IPS DF 4.7 (cell line): ENCODE results near the gene GSTO2.

ENCODE experiments used
- DNase-seq: peaks from one replicate; pipeline ENCODE4 v3.0.0-alpha.2; 2013; ENCODE audit warnings: low spot score; ENCODE audit errors: extremely low read depth

GSTO2 gene

DNA sequence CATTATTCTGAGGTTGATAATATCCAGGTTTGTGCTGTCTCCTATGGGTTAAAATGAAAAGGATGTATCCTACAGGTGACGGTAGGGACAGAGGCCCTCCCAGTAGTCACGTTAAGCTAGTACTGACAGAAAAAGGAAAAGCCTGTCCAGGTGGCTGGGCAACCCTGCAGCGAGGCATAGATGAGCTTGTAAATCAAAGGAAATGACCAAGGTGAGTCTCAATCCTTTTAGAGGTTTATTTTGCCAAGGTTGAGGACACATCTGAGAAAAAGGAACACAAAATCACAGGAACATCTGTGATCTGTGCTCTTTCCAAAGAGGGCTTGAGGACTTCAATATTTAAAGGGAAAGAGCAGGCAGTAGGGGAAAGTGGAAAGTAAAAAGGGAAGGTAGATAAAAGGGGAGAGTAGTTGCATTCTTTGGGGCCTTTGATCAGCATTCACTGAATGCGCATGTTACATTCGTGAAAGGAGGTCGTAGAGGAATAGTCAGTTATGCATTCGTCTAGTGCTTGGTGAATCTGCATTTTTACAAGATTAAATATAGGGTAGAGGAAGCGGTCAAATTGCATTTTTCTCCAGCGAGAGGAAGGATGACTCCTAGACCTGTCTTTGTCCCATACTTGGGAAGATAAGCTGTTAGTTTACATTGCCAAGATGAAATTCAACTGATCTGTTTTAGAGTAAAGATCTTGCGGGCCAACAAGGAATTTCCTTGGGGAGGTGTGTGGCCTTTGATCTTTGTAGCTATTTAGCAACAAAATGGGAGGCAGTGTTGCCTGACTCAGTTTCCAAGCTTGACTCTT lies 15.2 kb upstream of the GSTO2 start:
- DNase-seq: no peak

DNA sequence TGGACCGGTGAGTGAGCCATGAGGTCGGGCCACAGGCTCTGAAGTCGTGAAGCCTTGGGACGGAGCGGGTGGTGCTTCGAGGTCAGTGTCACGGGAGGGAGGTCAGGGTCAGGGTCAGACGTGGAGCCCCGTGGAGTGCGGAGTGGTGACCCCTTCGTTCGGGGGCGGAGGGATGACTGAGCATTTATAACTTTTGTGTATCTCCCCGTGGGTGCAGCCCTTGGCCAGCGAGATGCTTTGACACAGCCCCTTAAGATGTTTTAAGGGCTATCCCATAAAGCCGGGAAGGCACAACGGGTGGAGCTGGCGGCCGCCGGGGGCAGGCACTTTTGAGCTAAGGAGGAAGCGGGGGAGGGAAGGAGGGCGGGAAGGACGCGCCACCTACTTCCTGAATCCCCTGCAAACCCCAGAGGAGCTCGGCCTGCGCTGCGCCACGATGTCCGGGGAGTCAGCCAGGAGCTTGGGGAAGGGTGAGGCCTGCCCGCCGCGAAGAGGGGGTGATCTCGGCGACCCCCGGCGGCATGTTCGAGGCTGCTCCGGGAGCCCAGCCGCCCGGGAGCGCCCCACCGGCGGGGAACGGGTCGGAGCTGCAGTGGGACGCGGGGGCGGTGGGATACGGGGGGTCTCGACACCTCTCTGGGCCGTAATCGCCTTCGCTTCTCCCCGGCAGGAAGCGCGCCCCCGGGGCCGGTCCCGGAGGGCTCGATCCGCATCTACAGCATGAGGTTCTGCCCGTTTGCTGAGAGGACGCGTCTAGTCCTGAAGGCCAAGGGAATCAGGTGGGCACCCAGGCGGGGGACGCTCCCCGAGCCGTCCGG lies 14.3 kb upstream of the GSTO2 start, which contains the start of gene GSTO1:
Gene GSTO1, plus strand, starts transcription at position 400 of the 818 bp plus-strand sequence. Its CDS starts 37 bp downstream, at position 437.
- no peak for DNase-seq

DNA sequence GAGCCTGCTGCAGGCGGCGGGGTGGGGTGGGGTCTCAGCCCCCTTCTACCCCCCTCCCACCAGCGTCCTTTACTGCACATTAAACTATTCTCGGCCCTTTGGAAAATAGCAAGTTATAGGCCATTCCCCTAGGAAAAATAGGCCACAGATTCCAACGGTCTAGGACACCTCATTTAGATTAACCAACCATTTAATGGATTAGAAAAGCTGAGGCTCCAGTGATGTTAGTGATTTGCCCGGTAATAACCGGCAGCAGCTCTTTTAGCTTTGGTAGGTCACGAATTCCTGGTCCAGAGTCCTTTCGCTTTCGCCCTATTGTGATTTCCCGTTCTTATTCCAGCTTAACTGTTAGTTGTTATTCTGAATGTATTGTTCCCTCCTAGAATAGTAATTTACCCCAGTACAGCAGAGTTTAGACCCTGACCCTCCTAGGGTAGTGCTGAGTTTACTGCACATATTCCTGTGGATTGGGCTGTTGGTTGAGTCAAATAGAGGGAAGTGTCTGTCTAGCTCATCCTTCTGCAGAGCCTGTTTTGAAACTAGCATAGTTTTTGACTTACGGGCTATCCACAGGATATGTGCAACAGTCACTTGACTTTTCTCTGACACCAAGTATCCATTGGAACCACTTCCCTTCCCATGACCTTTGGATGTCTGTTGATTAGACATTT lies 13.5 kb upstream of the GSTO2 start:
- DNase-seq: no peak

DNA sequence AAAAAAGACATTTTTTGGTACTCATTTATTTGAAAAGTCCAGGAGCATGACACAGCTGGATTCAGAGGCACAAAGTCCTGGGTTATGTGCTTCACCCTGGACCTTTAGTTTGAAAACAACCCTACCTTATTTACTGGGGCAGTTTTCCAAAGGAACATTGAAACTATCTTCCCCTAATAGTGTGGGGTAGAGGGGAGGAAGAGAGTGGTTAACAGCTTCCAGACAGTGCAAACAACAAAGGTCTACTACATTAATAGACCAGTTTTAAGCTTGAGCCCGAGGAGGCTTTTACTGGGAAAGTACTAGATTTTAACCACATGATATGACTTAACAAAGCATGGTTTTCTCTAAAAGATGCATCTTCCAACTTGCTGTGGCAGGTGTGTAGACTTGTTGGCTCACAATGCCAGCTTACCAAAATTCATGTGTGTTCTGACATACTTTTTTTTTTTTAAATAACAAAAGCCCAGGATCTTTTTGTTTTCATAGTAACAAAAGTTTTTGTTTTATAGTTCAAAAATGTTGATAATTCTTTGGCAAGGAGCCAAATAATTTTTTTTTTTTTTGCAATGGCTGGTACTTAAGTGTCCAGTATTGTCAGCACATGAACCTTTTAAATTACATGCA lies 12.5 kb upstream of the GSTO2 start:
- DNase-seq: no peak

DNA sequence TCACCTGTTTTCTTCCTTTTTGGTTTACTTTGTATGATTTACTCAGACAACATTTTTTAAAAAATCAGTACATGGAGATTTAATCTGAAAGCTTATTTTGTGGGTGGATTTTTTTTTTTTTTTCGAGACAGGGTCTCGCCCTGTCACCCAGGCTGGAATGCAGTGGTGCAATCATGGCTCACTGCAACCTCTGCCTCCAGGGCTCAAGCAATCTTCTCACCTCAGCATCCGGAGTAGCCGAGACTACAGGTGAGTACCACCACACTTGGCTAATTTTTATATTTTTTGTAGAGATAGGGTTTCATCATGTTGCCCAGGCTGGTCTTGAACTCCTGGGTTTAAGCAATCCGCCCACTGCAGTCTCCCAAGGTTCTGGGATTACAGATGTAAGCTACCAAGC lies 11.7 kb upstream of the GSTO2 start:
- DNase-seq: no peak

DNA sequence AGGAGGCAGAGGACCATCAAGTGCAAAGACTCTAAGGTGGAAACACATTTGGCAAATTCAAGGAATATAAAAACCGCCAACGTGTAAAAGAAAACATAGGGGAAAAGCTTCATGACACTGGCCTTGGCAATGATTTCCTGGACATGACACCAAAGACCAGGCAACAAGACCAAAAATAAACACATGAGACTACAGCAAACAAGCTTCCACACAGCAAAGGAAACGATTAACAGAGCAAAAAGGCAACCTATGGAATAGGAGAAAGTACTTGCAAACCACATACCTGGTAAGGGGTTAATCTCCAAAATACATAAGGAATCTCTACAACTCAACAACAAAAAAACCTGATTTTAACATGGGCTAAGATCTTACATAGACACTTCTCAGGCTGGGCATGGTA lies 10.8 kb upstream of the GSTO2 start:
- no peak for DNase-seq

DNA sequence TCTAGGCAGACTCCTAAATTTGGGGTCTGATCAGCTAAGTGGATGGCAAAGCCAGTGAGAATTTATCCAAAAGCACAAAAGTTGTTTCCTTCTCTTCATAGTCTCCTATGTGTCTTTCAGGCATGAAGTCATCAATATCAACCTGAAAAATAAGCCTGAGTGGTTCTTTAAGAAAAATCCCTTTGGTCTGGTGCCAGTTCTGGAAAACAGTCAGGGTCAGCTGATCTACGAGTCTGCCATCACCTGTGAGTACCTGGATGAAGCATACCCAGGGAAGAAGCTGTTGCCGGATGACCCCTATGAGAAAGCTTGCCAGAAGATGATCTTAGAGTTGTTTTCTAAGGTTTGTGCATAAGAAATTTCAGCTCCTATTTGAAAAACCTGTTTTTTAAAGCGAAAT lies 9.5 kb upstream of the GSTO2 start:
- DNase-seq: no peak

DNA sequence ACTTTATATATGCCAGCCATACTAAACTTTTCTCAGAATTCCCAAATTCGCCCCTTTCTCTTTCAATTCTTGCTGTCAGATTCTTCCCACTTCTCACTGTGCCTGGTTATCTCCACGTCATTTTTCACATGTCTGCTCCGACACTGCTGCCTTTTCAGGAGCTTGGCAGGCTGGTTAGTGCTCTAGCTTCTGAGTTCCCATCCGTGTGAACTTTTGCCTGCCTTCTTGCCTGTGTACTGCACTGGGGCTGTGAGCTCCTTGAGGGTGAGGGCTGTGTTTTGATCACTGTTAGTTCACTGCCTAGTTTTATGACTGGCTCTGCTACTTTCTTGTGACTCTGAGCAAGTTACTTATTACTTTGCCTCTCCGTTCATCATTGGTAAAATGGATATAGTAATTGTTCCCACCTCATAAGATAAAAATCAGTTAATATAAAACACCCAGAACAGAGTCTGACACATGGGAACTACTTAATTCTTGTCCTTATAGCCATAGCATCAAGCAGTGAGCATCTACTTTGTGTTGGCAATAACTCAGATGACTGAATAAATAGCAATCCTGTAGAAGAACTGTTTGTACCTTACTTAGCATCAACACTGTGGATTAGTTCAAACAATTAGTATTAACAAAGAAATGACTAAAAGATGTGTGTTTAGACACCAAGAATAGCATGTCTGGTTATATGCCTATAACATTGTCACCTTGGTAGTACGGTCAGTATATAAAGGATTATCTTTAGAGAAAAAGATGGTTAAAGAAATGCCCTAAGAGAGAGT lies 8.8 kb upstream of the GSTO2 start:
- DNase-seq: no peak

DNA sequence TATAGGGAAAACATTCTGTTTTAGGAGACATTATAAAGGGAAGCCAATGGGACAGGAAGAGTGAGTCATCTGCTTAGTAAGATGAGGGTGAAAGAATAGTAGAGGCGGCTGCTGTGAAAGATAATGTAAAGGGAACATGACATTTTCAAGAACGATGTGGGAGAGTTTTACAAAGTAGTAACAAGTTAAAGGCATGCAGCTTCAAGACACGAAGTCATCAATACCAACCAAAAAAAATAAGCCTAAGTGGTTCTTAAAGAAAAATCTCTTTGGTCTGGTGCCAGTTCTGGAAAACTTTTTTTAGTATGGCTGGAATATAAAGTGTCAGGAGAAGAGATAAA lies 8.2 kb upstream of the GSTO2 start:
- DNase-seq: no peak

DNA sequence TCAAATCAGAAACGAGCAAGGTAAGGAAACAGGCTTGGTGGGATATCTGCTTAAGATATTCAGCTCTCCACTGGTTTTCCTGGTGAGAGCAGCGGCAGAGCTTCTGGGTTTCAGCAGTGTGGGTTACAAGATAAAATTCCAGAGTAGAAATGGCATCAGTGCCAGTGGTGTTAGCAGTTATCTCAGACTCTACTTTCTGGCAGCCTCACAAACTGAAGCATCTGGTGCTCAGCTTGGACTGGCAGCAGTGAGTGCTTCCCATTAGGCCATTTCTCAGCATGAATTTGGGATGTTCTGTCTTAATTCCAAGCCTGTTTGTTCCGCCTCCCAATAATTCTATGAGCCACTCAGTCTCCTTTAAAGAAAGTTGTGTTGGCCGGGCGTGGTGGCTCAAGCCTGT lies 6.9 kb upstream of the GSTO2 start:
- no peak for DNase-seq

DNA sequence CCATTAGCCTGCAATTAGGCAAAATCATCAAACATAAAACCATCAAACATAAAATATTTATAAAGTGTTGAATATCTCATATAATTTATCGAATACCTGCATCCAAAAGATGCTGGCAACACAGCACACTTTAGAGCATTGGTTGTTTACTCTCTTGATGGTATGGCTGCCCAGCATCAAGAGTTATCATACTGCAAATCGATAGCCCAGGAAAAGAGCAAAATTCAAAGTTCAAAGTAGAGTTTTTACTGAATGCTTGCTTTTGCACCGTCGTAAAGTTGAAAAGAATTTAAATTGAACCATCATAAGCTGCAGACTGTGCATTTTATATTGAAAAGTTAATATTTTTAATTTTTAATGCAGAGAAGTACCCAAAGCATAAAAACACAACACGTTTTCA lies 4.2 kb upstream of the GSTO2 start:
- DNase-seq: no peak

DNA sequence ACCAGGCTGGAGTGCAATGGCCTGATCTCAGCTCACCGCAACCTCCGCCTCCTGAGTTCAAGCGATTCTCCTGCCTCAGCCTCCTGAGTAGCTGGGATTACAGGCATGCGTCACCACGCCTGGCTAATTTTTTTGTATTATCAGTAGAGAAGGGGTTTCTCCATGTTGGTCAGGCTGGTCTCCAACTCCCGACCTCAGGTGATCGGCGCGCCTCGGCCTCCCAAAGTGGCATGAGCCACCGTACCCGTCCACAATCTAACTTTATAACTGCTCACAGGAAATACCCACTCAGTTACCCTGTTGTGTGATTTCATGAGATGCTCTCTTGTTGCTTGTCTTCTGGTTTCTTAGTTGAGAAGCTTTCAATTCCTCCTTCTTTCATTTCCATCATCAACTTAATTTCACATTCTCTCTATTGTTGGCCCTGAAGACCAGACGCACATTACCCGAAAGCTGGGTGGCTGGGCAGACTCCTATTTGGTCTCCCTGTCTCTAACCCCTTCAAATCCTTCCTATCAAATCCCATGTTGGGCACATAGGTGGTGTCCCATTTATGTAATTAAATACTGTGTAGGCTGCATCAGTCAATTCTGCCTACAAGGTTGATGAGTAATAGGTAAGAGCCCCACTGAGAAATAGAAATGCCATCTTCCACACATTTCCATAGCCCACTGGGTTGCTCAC lies 1.1 kb upstream of the GSTO2 start:
- no peak for DNase-seq

DNA sequence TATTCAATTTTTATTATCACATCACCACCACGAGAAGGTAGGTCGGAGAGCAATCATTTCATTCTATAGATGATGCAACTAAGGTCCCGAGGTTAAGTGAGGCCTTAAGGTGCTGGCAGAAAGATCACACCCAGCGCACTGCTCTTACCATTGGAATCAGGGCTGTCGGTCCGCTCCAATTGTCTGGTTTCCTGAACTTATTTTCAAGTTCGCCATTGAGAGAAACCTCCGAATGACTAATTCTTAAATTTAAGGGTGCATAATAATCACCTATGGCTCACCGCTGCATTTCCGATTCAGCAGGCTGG lies 625 bp upstream of the GSTO2 start:
- no peak for DNase-seq

DNA sequence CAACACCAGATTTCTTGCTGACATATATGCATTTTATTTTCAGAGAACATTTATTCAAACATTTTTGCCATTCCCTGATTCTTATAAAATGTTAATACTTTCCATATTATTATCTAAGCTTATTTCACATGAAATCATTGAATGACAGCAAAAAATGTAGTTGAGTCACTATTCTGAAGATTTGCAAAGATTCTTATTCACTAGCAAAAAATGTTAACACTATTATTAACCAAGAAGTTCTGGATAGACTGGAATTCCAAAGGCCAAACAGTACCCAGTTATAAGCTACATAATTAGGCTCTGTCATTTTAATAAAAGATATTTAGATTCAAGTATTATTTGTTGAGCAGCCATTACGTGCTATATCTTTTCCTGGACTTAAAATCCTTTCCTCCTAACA lies 4.3 kb downstream of the GSTO2 start:
- DNase-seq: no peak

DNA sequence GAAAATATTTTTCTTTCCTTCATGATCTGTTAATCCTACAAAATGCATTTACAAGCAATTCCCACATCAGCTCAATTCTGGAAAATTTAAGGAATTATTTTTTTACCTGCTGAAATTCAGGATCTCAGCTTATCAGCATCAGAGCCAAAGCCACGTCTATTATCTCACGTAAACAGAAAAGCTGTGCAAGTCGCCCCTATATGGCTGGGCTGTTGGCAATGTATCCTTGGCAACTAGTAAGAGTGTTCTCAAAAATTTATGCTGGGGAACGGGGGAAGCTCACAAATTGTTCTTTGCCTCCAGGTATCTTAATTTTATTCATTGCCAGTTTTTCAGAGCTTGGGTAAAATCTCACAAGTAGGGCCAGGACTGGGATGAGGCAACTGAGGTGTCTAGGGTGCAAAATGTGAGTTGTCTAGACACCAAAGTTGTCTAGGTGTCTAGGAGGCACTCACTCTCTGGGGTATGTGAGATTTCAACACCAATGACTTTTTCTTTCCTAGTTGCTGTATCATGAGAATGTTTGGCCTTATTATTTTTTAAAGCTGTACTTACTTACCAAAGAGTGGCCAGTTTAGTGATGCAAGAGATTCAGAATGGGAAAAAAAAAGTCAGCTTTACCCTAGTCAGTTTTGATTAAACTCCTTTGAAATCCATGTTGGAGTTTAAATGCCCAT lies 5.1 kb downstream of the GSTO2 start:
- DNase-seq: no peak

DNA sequence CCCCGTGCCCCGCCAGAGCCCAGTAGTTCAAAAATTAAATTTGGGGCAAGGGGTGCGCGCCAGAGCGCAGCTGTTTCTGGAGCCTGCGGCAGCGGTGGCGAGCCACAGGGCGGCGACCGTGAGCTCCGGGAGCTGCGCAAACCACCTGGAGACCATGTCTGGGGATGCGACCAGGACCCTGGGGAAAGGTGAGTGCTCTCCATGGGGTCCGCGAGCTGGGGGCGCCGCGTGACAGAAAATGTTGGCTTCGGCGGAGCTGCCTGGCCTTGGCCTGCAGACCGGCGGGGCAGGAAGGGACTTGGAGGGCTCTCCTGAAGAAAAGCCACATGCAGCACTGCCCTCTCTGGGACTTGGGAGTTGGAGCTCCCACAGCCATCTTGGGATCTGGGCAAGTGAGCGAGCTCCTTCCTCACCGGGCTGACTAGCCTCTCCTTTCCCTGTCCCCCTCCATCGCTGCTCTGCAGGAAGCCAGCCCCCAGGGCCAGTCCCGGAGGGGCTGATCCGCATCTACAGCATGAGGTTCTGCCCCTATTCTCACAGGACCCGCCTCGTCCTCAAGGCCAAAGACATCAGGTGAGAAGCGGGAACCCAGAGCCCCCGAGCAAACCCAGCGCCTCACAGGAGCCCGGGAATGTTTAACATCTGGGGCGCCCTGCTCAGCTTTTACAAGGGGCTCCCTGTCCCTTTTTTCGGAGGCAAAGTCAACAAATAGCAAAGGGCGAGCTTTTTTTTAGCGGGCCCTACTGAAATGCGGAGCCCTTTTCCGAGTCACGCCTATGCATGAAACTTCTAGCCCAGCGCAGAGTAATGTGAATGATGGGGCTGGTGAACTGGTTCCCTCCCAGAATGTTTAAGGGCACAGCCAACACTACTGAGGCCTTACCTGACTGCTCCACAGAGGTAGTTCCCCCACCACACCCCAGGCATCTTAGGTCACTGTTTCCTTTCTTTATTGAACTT lies 6.1 kb downstream of the GSTO2 start:
- DNase-seq: no peak

DNA sequence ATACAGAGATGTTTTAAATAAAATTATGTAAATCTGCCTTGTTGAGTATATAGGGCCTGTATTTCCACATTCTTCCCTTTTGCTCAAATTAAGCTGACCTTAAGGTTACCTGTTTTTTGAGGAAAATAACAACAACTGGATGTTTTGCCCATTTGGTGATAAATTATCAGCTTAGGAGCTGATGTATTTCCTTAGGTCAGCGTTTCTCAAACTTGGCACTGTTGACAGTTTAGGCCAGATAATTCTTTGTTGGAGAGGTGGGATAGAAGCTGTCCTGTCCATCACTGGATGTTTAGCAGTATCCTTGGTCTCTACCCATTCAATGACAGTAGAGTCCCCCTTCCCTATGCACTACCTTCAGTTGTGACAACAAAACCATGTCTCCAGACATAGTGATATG lies 7.2 kb downstream of the GSTO2 start:
- DNase-seq: no peak

DNA sequence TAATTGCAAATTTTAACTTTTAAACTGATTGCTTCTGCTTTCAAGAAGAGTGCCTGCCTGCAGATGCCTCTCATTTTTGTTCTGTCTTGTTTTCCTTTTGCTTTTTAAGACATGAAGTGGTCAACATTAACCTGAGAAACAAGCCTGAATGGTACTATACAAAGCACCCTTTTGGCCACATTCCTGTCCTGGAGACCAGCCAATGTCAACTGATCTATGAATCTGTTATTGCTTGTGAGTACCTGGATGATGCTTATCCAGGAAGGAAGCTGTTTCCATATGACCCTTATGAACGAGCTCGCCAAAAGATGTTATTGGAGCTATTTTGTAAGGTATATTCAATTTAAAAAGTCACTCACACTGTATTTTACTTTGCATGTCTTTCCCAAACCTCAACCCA lies 8.8 kb downstream of the GSTO2 start:
- no peak for DNase-seq
